CD14-positive monocyte (primary cell): ENCODE measurements around the gene SLC37A4. TPM values are rescaled to one million over a fixed set of nuclear protein-coding genes. Genes with fewer than 3 reads are reported as not detected.
"Not testable (repeated sequence)": the region's sequence is repeated elsewhere in the genome, so short reads cannot be mapped to it uniquely, and the experiment has no call there.

Experiments
- DNase-seq, 3 donors: peaks; one replicate each; pipeline ENCODE4 v3.0.0-alpha.2; 2011 to 2022
- H2AFZ ChIP-seq: 2 replicates; pipeline ENCODE4 v1.6.0; 2012; ENCODE audit warnings: mild to moderate bottlenecking, low read depth, low read length, inconsistent platforms; ENCODE audit not compliant: insufficient read depth, poor library complexity, severe bottlenecking
- H3K27ac ChIP-seq, 2 donors: 1 replicate in 1 of 2; 2 replicates in 1 of 2; pipeline ENCODE4 v1.5.1; 2012 to 2013; ENCODE audit warnings: low read length in 2 of 2, control low read depth in 1 of 2, inconsistent platforms in 1 of 2, low read depth in 1 of 2, mild to moderate bottlenecking in 1 of 2
- H3K27me3 ChIP-seq, 2 donors: one replicate each; pipeline versions ENCODE4 v1.6.0 to v1.6.1; 2011 to 2013; ENCODE audit warnings: low read length in 2 of 2; ENCODE audit not compliant: control insufficient read depth in 2 of 2, insufficient read depth in 2 of 2
- H3K36me3 ChIP-seq, 2 donors: replicated peaks in 1 of 2; 1 replicate in 1 of 2; 2 replicates in 1 of 2; pipeline versions ENCODE4 v1.5.1 to v1.6.1; 2012 to 2013; ENCODE audit warnings: low read length in 2 of 2, control low read depth in 1 of 2, inconsistent platforms in 1 of 2, mild to moderate bottlenecking in 1 of 2; ENCODE audit not compliant: insufficient read depth in 2 of 2, control insufficient read depth in 1 of 2
- H3K4me1 ChIP-seq, 2 donors: 1 replicate in 1 of 2; 2 replicates in 1 of 2; pipeline versions ENCODE4 v1.5.1 to v1.6.1; 2012 to 2013; ENCODE audit warnings: low read length in 2 of 2, control low read depth in 1 of 2, inconsistent platforms in 1 of 2, mild to moderate bottlenecking in 1 of 2, moderate library complexity in 1 of 2; ENCODE audit not compliant: insufficient read depth in 2 of 2, control insufficient read depth in 1 of 2
- H3K4me2 ChIP-seq: replicated peaks from 2 replicates; pipeline ENCODE3; 2012; ENCODE audit warnings: low read length, moderate library complexity, mild to moderate bottlenecking; ENCODE audit not compliant: poor library complexity, severe bottlenecking; ENCODE audit errors: extremely low read depth
- H3K4me3 ChIP-seq, 3 experiments: fragments of 200-600 bp in 1 of 3; sonication (generic) in 1 of 3; replicated peaks in 1 of 3; 1 replicate in 2 of 3; 2 replicates in 1 of 3; pipeline ENCODE4 v1.5.1; 2011 to 2013; ENCODE audit warnings: low read length in 3 of 3, mild to moderate bottlenecking in 3 of 3, control low read depth in 2 of 3, low read depth in 2 of 3, inconsistent platforms in 1 of 3, moderate library complexity in 1 of 3
- H3K79me2 ChIP-seq: 2 replicates; pipeline ENCODE4 v1.6.0; 2012; ENCODE audit warnings: mild to moderate bottlenecking, control low read depth, inconsistent platforms, low read length, moderate library complexity; ENCODE audit not compliant: insufficient read depth
- H3K9ac ChIP-seq: 2 replicates; pipeline ENCODE4 v1.6.0; 2017; ENCODE audit warnings: low read length, mild to moderate bottlenecking; ENCODE audit not compliant: insufficient read depth, poor library complexity, severe bottlenecking
- H3K9me3 ChIP-seq, 2 donors: replicated peaks in 1 of 2; 1 replicate in 1 of 2; 2 replicates in 1 of 2; pipeline versions ENCODE4 v1.5.1 to v1.6.1; 2012 to 2013; ENCODE audit warnings: low read length in 2 of 2, control low read depth in 1 of 2; ENCODE audit not compliant: control insufficient read depth in 1 of 2, insufficient read depth in 1 of 2
- H4K20me1 ChIP-seq: 2 replicates; pipeline ENCODE4 v1.6.0; 2012; ENCODE audit warnings: mild to moderate bottlenecking, low read length, control low read depth, moderate library complexity; ENCODE audit not compliant: insufficient read depth
- H3K27ac Mint-ChIP-seq, 7 donors: one replicate each; pipeline ENCODE4 v1.8.0; 2020; ENCODE audit warnings: mild to moderate bottlenecking in 7 of 7, mixed read lengths in 7 of 7, moderate library complexity in 6 of 7, inconsistent platforms in 2 of 7
- H3K27me3 Mint-ChIP-seq, 3 donors: one replicate each; pipeline ENCODE4 v1.8.0; 2021 to 2022; ENCODE audit warnings: low read depth in 3 of 3, mild to moderate bottlenecking in 3 of 3, mixed read lengths in 3 of 3, moderate library complexity in 3 of 3, inconsistent platforms in 1 of 3
- H3K36me3 Mint-ChIP-seq, 2 donors: one replicate each; pipeline ENCODE4 v1.8.0; 2020; ENCODE audit warnings: mixed read lengths in 2 of 2, inconsistent platforms in 1 of 2, mild to moderate bottlenecking in 1 of 2
- H3K4me1 Mint-ChIP-seq: one replicate; pipeline ENCODE4 v1.8.0; 2020; ENCODE audit warnings: mild to moderate bottlenecking, mixed read lengths
- H3K4me3 Mint-ChIP-seq, 2 donors: one replicate each; pipeline ENCODE4 v1.8.0; 2020; ENCODE audit warnings: mild to moderate bottlenecking in 2 of 2, mixed read lengths in 2 of 2, moderate library complexity in 1 of 2
- H3K9me3 Mint-ChIP-seq, 7 donors: one replicate each; pipeline ENCODE4 v1.8.0; 2020 to 2022; ENCODE audit warnings: mixed read lengths in 7 of 7, mild to moderate bottlenecking in 6 of 7, moderate library complexity in 6 of 7, inconsistent platforms in 2 of 7
- WGBS: methylation state at CpG from one replicate; pipeline ENCODE4 v1.1.5; 2013; ENCODE audit warnings: missing lambda C conversion rate; ENCODE audit not compliant: insufficient coverage; 5-methylcytosine and 5-hydroxymethylcytosine counted together
- intact Hi-C, 2 donors: fragments of 100-400 bp; cut with micrococcal nuclease; formaldehyde crosslinking; loops; one replicate each; pipeline versions ENCODE4 v1.15.0 to v1.15.1; 2023
- polyA plus RNA-seq, 3 donors: library from polyadenylated mRNA; depleted of rRNA in 1 of 3; unstranded in 2 of 3; stranded (reverse) in 1 of 3; fragments of 300-500 nt in 2 of 3; fragments of >200 nt in 1 of 3; fragmentation: Illumina TruSeq in 2 of 3; gene quantifications; 1 replicate in 2 of 3; 2 replicates in 1 of 3; pipeline ENCODE4 v1.2.3, GENCODE V29; 2012 to 2021
- TF ChIP-seq, protein P1 (sequence below): fragments of 200-600 bp; IDR thresholded peaks from one replicate; pipeline ENCODE4 v1.8.0; 2022; ENCODE audit warnings: antibody characterized with exemption, mild to moderate bottlenecking

Gene SLC37A4
- polyA plus RNA-seq, 3 donors: 5.9 to 8.0 (median 7.2) TPM

DNA sequence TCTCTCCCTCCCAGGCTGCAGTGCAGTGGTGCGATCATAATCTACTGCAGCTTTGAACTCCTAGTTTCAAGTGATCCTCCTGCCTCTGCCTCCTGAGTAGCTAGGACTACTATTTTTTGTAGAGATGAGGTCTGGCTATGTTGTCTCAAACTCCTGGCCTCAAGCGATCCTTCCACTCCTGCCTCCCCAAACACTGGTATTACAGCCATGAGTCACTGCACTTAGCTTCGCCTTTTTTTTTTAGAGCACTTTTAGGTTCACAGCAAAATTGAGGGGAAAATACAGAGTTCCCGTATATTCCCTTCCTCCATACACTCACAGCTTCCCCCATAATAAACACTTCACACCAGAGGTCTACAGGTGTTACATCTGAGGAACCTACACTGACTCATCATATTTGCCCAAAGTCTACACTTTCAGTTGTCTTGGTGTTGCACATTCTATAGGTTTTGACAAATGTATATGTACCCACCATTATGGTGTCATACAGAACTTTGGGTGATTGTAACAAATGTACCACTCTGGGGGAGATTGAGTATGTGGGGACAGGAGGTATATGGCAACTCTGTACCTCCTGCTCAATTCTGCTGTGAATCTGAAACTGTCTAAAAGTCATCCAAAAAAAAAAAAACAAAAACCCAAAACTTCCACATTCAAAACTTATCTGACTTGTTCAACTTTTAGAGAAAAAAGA is 11.3 kb upstream of the SLC37A4 start:
- intact Hi-C loops: no loop called here
- no peaks in the 10 kb centered on the region for H3K79me2 ChIP-seq
- no CpG with 5 or more reads among the region's 4 CpGs for WGBS
- H3K27me3 ChIP-seq: no peaks in the 10 kb centered on the region
- H3K4me3 ChIP-seq: no peak overlapping the region
- no peaks in the 10 kb centered on the region for H3K4me1 ChIP-seq
- DNase-seq: no peak
- no peak overlapping the region for H2AFZ ChIP-seq
- H3K27ac ChIP-seq: no peak overlapping the region
- no peak overlapping the region for H3K4me3 Mint-ChIP-seq
- no peak overlapping the region for H3K27ac Mint-ChIP-seq
- H3K9me3 ChIP-seq: no peaks in the 10 kb centered on the region
- no peaks in the 10 kb centered on the region for H3K9me3 Mint-ChIP-seq
- H3K36me3 ChIP-seq: peaks cover 10 to 28% of the 10 kb centered on the region in 2 donors
- peaks cover 21 to 29% of the 10 kb centered on the region in 2 donors for H3K36me3 Mint-ChIP-seq
- H3K4me1 Mint-ChIP-seq: peaks cover 11% of the 10 kb centered on the region
- TF ChIP-seq, protein P1, sequence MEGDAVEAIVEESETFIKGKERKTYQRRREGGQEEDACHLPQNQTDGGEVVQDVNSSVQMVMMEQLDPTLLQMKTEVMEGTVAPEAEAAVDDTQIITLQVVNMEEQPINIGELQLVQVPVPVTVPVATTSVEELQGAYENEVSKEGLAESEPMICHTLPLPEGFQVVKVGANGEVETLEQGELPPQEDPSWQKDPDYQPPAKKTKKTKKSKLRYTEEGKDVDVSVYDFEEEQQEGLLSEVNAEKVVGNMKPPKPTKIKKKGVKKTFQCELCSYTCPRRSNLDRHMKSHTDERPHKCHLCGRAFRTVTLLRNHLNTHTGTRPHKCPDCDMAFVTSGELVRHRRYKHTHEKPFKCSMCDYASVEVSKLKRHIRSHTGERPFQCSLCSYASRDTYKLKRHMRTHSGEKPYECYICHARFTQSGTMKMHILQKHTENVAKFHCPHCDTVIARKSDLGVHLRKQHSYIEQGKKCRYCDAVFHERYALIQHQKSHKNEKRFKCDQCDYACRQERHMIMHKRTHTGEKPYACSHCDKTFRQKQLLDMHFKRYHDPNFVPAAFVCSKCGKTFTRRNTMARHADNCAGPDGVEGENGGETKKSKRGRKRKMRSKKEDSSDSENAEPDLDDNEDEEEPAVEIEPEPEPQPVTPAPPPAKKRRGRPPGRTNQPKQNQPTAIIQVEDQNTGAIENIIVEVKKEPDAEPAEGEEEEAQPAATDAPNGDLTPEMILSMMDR: no peak
- H4K20me1 ChIP-seq: no peaks in the 10 kb centered on the region
- H3K27me3 Mint-ChIP-seq: peaks cover 0 to 5% (median 0%) of the 10 kb centered on the region in 3 donors
- H3K9ac ChIP-seq: no peak overlapping the region
- H3K4me2 ChIP-seq: no peak overlapping the region

DNA sequence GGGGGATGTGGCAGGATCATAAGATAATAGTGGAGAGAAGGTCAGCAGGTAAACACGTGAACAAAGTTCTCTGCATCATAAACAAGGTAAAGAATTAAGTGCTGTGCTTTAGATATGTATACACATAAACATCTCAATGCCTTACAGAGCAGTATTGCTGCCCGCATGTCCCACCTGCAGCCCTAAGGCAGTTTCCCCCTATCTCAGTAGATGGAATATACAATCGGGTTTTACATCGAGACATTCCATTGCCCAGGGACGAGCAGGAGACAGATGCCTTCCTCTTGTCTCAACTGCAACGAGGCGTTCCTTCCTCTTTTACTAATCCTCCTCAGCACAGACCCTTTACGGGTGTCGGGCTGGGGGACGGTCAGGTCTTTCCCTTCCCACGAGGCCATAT is 8.8 kb upstream of the SLC37A4 start:
- H3K79me2 ChIP-seq, DNase-seq, H4K20me1 ChIP-seq, H3K27me3 Mint-ChIP-seq, H3K9ac ChIP-seq, H3K4me3 ChIP-seq, H3K4me1 ChIP-seq, H3K36me3 ChIP-seq, H3K9me3 Mint-ChIP-seq, H3K4me2 ChIP-seq, H3K9me3 ChIP-seq, H3K36me3 Mint-ChIP-seq, H3K27ac Mint-ChIP-seq, H3K27me3 ChIP-seq, intact Hi-C loops, H3K27ac ChIP-seq: not testable (repeated sequence)
- Mint-ChIP-seq H3K4me3 (peak overlapping the region; percentile 16 to 62), H3K4me1 (peaks cover 11% of the 10 kb centered on the region)
- H2AFZ ChIP-seq: peak overlapping the region; percentile 65
- WGBS: no CpG with 5 or more reads among the region's 11 CpGs
